HepG2 (cell line): ENCODE results near the gene PRKRIP1.
"Not testable (repeated sequence)": the region's sequence is repeated elsewhere in the genome, so short reads cannot be mapped to it uniquely, and the experiment has no call there.

Source experiments
- ARHGAP35 ChIP-seq: sonication (generic); formaldehyde crosslinking; IDR thresholded peaks from 2 replicates; pipeline ENCODE4 v1.9.0; 2022; ENCODE audit warnings: mild to moderate bottlenecking, inconsistent platforms, moderate library complexity, missing genetic modification reagents, borderline replicate concordance
- CHD4 ChIP-seq: fragments of 200-600 bp; sonication (generic); IDR thresholded peaks from 2 replicates; pipeline ENCODE4 v1.7.0; 2017; ENCODE audit warnings: mild to moderate bottlenecking, low read length, borderline replicate concordance
- MXI1 ChIP-seq: IDR thresholded peaks from 3 replicates; pipeline ENCODE4 v1.6.1; 2012; ENCODE audit warnings: low read depth, low read length, inconsistent platforms, borderline replicate concordance
- RBFOX2 ChIP-seq: fragments of 200-400 bp; formaldehyde crosslinking; IDR thresholded peaks from 2 replicates; pipeline ENCODE4 v1.6.1; 2017; ENCODE audit warnings: low read depth, mild to moderate bottlenecking, low read length
- RELA ChIP-seq: sonication (generic); formaldehyde crosslinking; IDR thresholded peaks from 2 replicates; pipeline ENCODE4 v1.4.0; 2020; ENCODE audit warnings: missing genetic modification reagents
- RFX5 ChIP-seq: IDR thresholded peaks from 2 replicates; pipeline ENCODE4 v1.6.1; 2011; ENCODE audit warnings: low read depth, low read length, improper control_type of control experiment
- ZBTB1 ChIP-seq: sonication (generic); formaldehyde crosslinking; IDR thresholded peaks from 2 replicates; pipeline ENCODE4 v1.4.0; 2020; ENCODE audit warnings: missing genetic modification reagents, borderline replicate concordance
- ZNF101 ChIP-seq: sonication (generic); formaldehyde crosslinking; IDR thresholded peaks from 2 replicates; pipeline ENCODE4 v1.4.0; 2020; ENCODE audit warnings: mild to moderate bottlenecking, low read depth, missing genetic modification reagents, borderline replicate concordance
- TF ChIP-seq, protein P1 (sequence below): IDR thresholded peaks from 2 replicates; pipeline ENCODE4 v1.6.1; 2016
- TF ChIP-seq, protein P2 (sequence below): sonication (generic); formaldehyde crosslinking; IDR thresholded peaks from 2 replicates; pipeline ENCODE4 v1.5.1; 2020; ENCODE audit warnings: mild to moderate bottlenecking, missing genetic modification reagents, moderate library complexity
- TF ChIP-seq, protein P3 (sequence below): IDR thresholded peaks from 2 replicates; pipeline ENCODE4 v1.6.1; 2012; ENCODE audit warnings: low read depth, low read length, improper control_type of control experiment

DNA sequence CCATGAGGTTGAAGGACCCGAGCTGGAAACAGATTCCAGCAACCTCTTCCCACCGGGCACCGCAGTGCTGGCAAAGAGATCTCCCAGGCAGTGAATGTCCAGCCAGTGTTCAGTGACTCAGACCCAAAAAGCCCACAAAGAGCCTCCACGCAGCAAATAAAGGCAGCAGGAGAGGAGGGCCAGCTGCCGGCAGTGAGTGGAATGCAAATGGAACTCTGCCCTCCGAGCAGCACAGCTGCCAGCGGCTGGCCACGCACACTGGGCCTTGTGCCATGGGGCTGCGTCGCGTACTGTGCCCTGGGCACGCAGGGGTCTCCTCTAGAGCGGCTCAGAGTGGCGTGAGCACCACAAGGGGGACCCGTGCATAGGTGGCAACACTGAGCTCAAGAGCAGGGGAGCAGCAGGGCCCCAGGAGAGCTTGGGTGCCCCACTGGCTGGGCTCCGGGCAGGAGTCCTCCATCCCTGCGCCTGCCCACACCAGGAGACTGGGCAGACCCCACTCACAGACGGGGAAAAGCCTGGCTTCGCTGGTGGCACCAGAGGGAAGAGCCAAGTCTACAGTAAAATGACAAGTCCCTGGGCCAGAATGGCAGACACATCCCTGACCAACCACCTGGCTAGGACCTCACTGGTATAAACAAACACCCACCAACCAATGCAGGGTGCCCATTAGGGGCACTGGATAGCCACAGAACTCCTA lies 78.7 kb downstream of the PRKRIP1 start:
- TF ChIP-seq ZNF101 (CRISPR knock-in tag); ARHGAP35 (CRISPR knock-in tag); ZBTB1 (CRISPR knock-in tag); RBFOX2; CHD4; MXI1; RELA (CRISPR knock-in tag); RFX5: not testable (repeated sequence)
- TF ChIP-seq, protein P1, sequence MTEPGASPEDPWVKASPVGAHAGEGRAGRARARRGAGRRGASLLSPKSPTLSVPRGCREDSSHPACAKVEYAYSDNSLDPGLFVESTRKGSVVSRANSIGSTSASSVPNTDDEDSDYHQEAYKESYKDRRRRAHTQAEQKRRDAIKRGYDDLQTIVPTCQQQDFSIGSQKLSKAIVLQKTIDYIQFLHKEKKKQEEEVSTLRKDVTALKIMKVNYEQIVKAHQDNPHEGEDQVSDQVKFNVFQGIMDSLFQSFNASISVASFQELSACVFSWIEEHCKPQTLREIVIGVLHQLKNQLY (CRISPR knock-in tag), result not testable (repeated sequence)
- TF ChIP-seq, protein P2, sequence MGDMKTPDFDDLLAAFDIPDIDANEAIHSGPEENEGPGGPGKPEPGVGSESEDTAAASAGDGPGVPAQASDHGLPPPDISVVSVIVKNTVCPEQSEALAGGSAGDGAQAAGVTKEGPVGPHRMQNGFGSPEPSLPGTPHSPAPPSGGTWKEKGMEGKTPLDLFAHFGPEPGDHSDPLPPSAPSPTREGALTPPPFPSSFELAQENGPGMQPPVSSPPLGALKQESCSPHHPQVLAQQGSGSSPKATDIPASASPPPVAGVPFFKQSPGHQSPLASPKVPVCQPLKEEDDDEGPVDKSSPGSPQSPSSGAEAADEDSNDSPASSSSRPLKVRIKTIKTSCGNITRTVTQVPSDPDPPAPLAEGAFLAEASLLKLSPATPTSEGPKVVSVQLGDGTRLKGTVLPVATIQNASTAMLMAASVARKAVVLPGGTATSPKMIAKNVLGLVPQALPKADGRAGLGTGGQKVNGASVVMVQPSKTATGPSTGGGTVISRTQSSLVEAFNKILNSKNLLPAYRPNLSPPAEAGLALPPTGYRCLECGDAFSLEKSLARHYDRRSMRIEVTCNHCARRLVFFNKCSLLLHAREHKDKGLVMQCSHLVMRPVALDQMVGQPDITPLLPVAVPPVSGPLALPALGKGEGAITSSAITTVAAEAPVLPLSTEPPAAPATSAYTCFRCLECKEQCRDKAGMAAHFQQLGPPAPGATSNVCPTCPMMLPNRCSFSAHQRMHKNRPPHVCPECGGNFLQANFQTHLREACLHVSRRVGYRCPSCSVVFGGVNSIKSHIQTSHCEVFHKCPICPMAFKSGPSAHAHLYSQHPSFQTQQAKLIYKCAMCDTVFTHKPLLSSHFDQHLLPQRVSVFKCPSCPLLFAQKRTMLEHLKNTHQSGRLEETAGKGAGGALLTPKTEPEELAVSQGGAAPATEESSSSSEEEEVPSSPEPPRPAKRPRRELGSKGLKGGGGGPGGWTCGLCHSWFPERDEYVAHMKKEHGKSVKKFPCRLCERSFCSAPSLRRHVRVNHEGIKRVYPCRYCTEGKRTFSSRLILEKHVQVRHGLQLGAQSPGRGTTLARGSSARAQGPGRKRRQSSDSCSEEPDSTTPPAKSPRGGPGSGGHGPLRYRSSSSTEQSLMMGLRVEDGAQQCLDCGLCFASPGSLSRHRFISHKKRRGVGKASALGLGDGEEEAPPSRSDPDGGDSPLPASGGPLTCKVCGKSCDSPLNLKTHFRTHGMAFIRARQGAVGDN (CRISPR knock-in tag), result not testable (repeated sequence)
- TF ChIP-seq, protein P3, sequence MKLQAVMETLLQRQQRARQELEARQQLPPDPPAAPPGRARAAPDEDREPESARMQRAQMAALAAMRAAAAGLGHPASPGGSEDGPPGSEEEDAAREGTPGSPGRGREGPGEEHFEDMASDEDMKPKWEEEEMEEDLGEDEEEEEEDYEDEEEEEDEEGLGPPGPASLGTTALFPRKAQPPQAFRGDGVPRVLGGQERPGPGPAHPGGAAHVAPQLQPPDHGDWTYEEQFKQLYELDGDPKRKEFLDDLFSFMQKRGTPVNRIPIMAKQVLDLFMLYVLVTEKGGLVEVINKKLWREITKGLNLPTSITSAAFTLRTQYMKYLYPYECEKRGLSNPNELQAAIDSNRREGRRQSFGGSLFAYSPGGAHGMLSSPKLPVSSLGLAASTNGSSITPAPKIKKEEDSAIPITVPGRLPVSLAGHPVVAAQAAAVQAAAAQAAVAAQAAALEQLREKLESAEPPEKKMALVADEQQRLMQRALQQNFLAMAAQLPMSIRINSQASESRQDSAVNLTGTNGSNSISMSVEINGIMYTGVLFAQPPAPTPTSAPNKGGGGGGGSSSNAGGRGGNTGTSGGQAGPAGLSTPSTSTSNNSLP, result not testable (repeated sequence)
